Nephron progenitor cell (in vitro differentiated cells): Measurements from ENCODE around the gene MAP3K1.

ENCODE experiments used
- DNase-seq: peaks from one replicate; pipeline ENCODE4 v3.0.0; 2021
- H3K27ac Mint-ChIP-seq: 2 replicates; pipeline ENCODE4 v1.8.0; 2021; ENCODE audit warnings: mild to moderate bottlenecking, moderate library complexity, mixed read lengths
- H3K27me3 Mint-ChIP-seq: 2 replicates; pipeline ENCODE4 v1.8.0; 2021; ENCODE audit warnings: mild to moderate bottlenecking, low read depth, mixed read lengths; ENCODE audit not compliant: poor library complexity
- H3K36me3 Mint-ChIP-seq: 2 replicates; pipeline ENCODE4 v1.8.0; 2021; ENCODE audit warnings: low read depth, mixed read lengths
- H3K4me1 Mint-ChIP-seq: 2 replicates; pipeline ENCODE4 v1.8.0; 2021; ENCODE audit warnings: mixed read lengths
- H3K4me3 Mint-ChIP-seq: 2 replicates; pipeline ENCODE4 v1.8.0; 2021; ENCODE audit warnings: mild to moderate bottlenecking, moderate library complexity, mixed read lengths
- H3K9me3 Mint-ChIP-seq: 2 replicates; pipeline ENCODE4 v1.8.0; 2021; ENCODE audit warnings: mild to moderate bottlenecking, moderate library complexity, mixed read lengths
- TF ChIP-seq, protein P1 (sequence below): fragments of 200-600 bp; sonication (generic); IDR thresholded peaks from 2 replicates; pipeline ENCODE4 v1.5.0; 2021; ENCODE audit warnings: antibody characterized with exemption

Gene MAP3K1

DNA sequence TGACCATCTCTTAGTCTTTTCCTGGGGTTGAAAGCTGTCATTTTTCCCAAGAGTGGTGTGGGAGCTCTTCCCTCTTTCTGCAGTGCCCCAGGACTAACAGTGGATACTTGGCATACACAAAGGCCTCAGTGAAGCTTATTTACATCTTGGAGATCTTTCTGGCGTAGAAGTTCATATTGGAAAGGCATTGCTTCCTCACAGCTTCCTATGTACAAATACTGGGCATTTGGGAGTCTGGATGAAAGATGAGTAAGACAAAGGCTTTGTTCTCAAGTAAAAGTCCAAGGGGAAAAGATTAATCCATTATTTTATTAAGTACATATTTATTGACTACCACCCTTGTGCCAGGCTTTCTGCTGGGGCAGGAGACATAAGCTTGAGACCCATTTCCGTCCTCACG lies 22.0 kb downstream of the MAP3K1 start:
- Mint-ChIP-seq H3K4me3 (no peak overlapping the region), H3K36me3 (no peaks in the 10 kb centered on the region), H3K27ac (peak overlapping the region; percentile 15), H3K9me3 (no peaks in the 10 kb centered on the region), H3K27me3 (peaks cover 7% of the 10 kb centered on the region), H3K4me1 (peaks cover 49% of the 10 kb centered on the region)
- TF ChIP-seq, protein P1, sequence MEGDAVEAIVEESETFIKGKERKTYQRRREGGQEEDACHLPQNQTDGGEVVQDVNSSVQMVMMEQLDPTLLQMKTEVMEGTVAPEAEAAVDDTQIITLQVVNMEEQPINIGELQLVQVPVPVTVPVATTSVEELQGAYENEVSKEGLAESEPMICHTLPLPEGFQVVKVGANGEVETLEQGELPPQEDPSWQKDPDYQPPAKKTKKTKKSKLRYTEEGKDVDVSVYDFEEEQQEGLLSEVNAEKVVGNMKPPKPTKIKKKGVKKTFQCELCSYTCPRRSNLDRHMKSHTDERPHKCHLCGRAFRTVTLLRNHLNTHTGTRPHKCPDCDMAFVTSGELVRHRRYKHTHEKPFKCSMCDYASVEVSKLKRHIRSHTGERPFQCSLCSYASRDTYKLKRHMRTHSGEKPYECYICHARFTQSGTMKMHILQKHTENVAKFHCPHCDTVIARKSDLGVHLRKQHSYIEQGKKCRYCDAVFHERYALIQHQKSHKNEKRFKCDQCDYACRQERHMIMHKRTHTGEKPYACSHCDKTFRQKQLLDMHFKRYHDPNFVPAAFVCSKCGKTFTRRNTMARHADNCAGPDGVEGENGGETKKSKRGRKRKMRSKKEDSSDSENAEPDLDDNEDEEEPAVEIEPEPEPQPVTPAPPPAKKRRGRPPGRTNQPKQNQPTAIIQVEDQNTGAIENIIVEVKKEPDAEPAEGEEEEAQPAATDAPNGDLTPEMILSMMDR, result no peak
- DNase-seq, result no peak

DNA sequence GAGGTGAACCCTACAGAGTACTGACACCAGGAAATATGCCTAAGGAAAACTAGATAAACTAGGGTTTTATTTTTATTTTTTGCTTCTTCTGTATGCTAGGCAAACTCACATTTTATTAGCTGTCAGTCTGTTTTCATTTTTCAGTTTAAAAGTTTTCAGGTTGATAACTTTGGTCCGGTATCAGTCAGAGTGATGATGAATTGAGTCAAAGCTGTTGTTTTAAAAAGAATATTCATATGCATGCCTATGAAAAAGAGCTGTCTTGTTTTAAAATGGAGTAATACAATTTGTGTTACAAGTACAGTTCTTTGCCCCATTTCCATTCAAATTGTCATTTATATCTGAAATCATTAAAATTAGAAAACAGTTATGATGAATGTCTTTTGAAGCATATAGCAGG lies 22.6 kb downstream of the MAP3K1 start:
- no peak for DNase-seq
- Mint-ChIP-seq H3K4me3 (no peak overlapping the region), H3K36me3 (no peaks in the 10 kb centered on the region), H3K4me1 (peaks cover 46% of the 10 kb centered on the region), H3K27ac (no peak overlapping the region), H3K9me3 (no peaks in the 10 kb centered on the region), H3K27me3 (peaks cover 7% of the 10 kb centered on the region)
- TF ChIP-seq, protein P1, result no peak

DNA sequence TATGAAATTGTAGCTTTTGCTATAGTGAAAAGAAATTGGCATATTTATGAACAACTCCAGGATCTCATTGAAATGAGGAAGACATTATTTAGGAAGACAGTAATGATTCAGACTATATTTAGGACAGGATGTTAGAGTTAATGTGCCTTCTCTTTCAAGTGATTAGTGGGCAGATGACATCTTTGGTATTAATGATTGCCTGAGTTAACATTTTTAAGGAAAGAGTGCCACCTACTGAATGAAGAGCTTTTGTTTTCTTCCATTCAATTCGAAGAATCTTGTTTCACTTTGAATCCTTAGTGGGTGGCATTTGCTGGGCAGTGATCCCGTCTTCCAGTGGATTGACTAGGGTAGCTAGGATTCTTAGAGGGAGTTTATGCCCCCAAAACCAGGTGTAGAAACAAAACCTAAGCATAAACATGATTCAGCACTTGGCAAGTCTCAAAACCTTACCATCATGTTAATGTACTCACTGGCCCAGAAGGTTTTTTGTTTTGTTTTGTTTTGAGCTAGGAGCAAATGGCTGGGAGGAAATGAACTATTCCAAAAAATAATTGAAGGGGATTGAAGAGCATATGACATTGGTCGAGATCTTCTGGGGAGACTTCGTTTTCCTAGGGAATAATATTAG lies 23.2 kb downstream of the MAP3K1 start:
- H3K9me3 Mint-ChIP-seq, result no peaks in the 10 kb centered on the region
- TF ChIP-seq, protein P1, result peak; percentile 42
- H3K27ac Mint-ChIP-seq, result no peak overlapping the region
- H3K27me3 Mint-ChIP-seq, result peaks cover 7% of the 10 kb centered on the region
- no peak overlapping the region for H3K4me3 Mint-ChIP-seq
- peaks cover 41% of the 10 kb centered on the region for H3K4me1 Mint-ChIP-seq
- no peak for DNase-seq
- no peaks in the 10 kb centered on the region for H3K36me3 Mint-ChIP-seq

DNA sequence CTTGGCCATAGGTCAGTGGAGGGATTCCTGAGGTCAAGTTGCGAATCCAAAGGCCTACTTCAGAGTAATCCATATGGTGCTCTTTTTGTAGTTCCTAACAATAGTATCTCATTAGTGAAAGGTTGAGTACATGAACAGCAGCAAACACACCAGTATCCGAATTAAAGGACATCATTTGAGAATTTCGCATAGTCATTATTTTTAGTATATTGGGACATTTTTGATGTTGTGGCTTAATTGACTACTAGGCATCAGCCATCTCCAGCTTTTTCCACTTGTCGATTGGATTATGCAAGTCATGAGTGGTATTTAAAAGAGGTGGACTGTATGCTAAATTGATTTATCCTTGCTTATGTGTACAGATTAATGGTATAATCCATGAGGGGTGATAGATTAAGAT lies 23.7 kb downstream of the MAP3K1 start:
- TF ChIP-seq, protein P1, result no peak
- Mint-ChIP-seq H3K4me1 (peaks cover 35% of the 10 kb centered on the region), H3K27ac (no peak overlapping the region), H3K9me3 (no peaks in the 10 kb centered on the region), H3K36me3 (no peaks in the 10 kb centered on the region), H3K4me3 (no peak overlapping the region), H3K27me3 (peaks cover 7% of the 10 kb centered on the region)
- DNase-seq, result no peak

DNA sequence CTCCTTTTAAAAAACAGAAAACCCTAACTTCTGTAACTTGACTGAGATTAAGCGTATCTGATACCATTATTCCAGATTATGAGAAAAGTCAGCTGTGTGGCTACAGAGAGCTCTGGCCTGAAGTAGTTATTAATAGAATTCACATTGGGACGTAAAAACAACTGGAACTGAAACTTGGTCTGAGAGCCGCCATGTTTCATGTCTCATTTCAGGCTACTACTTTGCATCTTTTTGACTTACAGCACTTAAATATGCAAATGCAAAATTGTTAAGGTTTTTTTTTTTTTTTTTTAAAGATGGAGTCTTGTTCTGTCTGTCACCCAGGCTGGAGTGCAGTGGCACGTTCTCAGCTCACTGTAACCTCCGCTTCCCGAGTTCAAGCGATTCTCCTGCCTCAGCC lies 25.2 kb downstream of the MAP3K1 start:
- H3K36me3 Mint-ChIP-seq, result peaks cover 5% of the 10 kb centered on the region
- peaks cover 32% of the 10 kb centered on the region for H3K4me1 Mint-ChIP-seq
- peaks cover 3% of the 10 kb centered on the region for H3K9me3 Mint-ChIP-seq
- no peak overlapping the region for H3K4me3 Mint-ChIP-seq
- H3K27me3 Mint-ChIP-seq, result peaks cover 4% of the 10 kb centered on the region
- TF ChIP-seq, protein P1, result no peak
- no peak for DNase-seq
- H3K27ac Mint-ChIP-seq, result no peak overlapping the region

DNA sequence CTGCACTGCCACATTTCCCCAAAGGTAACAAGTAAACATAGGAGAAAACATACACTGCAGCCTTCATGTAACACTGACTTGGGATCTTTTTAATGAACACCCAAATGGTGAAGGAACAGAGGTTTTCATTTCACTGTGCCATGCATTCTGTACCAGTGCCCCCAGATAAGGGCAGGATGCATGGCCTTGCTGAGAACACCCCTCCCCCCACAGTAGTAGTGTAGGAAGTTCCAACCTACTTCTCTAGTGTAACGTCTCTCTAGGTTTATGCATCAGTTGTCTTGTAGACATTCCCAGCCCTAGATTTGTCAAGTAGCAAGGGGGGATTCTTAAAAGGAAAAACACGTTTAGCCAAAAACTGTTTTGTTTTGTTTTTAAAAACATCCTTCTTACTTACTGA lies 29.9 kb downstream of the MAP3K1 start:
- H3K27ac Mint-ChIP-seq, result no peak overlapping the region
- peaks cover 26% of the 10 kb centered on the region for H3K4me1 Mint-ChIP-seq

More for the DNA sequence above, 29.9 kb downstream of the MAP3K1 start:
- H3K4me3 Mint-ChIP-seq, result no peak overlapping the region
- peaks cover 3% of the 10 kb centered on the region for H3K9me3 Mint-ChIP-seq
- H3K36me3 Mint-ChIP-seq, result peaks cover 5% of the 10 kb centered on the region
- no peaks in the 10 kb centered on the region for H3K27me3 Mint-ChIP-seq
- TF ChIP-seq, protein P1, result no peak
- DNase-seq, result no peak
